HepG2 (cell line): ENCODE data around the gene RNF114. TPM values are rescaled to one million over a fixed set of nuclear protein-coding genes. Genes with fewer than 3 reads are reported as not detected.

Source experiments
- EEA1 ChIP-seq: sonication (generic); formaldehyde crosslinking; IDR thresholded peaks from 2 replicates; pipeline ENCODE4 v1.5.1; 2020; ENCODE audit warnings: mild to moderate bottlenecking, missing genetic modification reagents, borderline replicate concordance
- FOXA3 ChIP-seq: IDR thresholded peaks from 2 replicates; pipeline ENCODE4 v1.6.1; 2016; ENCODE audit warnings: missing genetic modification reagents, missing compliant biosample characterization
- GATA4 ChIP-seq: sonication (generic); IDR thresholded peaks from 2 replicates; pipeline ENCODE4 v1.6.1; 2016; ENCODE audit warnings: antibody characterized with exemption, low read depth, borderline replicate concordance
- HNRNPL ChIP-seq: fragments of 200-400 bp; formaldehyde crosslinking; IDR thresholded peaks from 2 replicates; pipeline ENCODE4 v1.6.1; 2017; ENCODE audit warnings: mild to moderate bottlenecking, low read depth, low read length
- NFE2L2 ChIP-seq: fragments of 150-350 bp; IDR thresholded peaks from 2 replicates; pipeline ENCODE4 v1.6.1; 2014; ENCODE audit warnings: low read length
- NFIC ChIP-seq: IDR thresholded peaks from 2 replicates; pipeline ENCODE4 v1.6.1; 2012; ENCODE audit warnings: mild to moderate bottlenecking, low read length, inconsistent platforms
- NR2F6 ChIP-seq, 2 experiments: IDR thresholded peaks; 2 replicates each; pipeline ENCODE4 v1.6.1; 2016; ENCODE audit warnings: antibody characterized with exemption in 1 of 2, mild to moderate bottlenecking in 1 of 2
- SOX6 ChIP-seq, 2 experiments: fragments of 450-650 bp in 1 of 2; sonication (generic) in 1 of 2; formaldehyde crosslinking in 1 of 2; IDR thresholded peaks; 2 replicates each; pipeline versions ENCODE4 v1.4.0 to v1.6.1; 2017 to 2020; ENCODE audit warnings: antibody characterized with exemption in 1 of 2, mild to moderate bottlenecking in 1 of 2, missing genetic modification reagents in 1 of 2
- SP1 ChIP-seq, 2 experiments: fragments of 450-650 bp in 1 of 2; sonication (generic) in 1 of 2; formaldehyde crosslinking in 1 of 2; IDR thresholded peaks; 2 replicates each; pipeline versions ENCODE4 v1.4.0 to v1.6.1; 2016 to 2020; ENCODE audit warnings: missing genetic modification reagents in 1 of 2
- SP2 ChIP-seq: sonication (generic); formaldehyde crosslinking; IDR thresholded peaks from 2 replicates; pipeline ENCODE4 v1.5.1; 2020; ENCODE audit warnings: mild to moderate bottlenecking, missing genetic modification reagents
- TRIM24 ChIP-seq: sonication (generic); formaldehyde crosslinking; IDR thresholded peaks from 2 replicates; pipeline ENCODE4 v1.8.0; 2022; ENCODE audit warnings: mild to moderate bottlenecking, missing genetic modification reagents
- ZBTB7A ChIP-seq: sonication (generic); formaldehyde crosslinking; IDR thresholded peaks from 2 replicates; pipeline ENCODE4 v1.8.0; 2022; ENCODE audit warnings: mild to moderate bottlenecking, missing genetic modification reagents
- ZFP1 ChIP-seq: IDR thresholded peaks from 2 replicates; pipeline ENCODE4 v1.6.1; 2016
- ZGPAT ChIP-seq: IDR thresholded peaks from 2 replicates; pipeline ENCODE4 v1.6.1; 2016; ENCODE audit warnings: mild to moderate bottlenecking
- ZNF121 ChIP-seq: sonication (generic); formaldehyde crosslinking; IDR thresholded peaks from 2 replicates; pipeline ENCODE4 v1.5.0; 2020; ENCODE audit warnings: mild to moderate bottlenecking, missing genetic modification reagents
- ZNF232 ChIP-seq: sonication (generic); formaldehyde crosslinking; IDR thresholded peaks from 2 replicates; pipeline ENCODE4 v1.4.0; 2020; ENCODE audit warnings: missing genetic modification reagents, borderline replicate concordance
- ZNF430 ChIP-seq: sonication (generic); formaldehyde crosslinking; IDR thresholded peaks from 2 replicates; pipeline ENCODE4 v1.9.0; 2021; ENCODE audit warnings: mild to moderate bottlenecking, missing genetic modification reagents
- ZNF570 ChIP-seq: sonication (generic); formaldehyde crosslinking; IDR thresholded peaks from 2 replicates; pipeline ENCODE4 v1.4.0; 2020; ENCODE audit warnings: mild to moderate bottlenecking, missing genetic modification reagents, borderline replicate concordance
- ZNF616 ChIP-seq: sonication (generic); formaldehyde crosslinking; IDR thresholded peaks from 2 replicates; pipeline ENCODE4 v1.5.0; 2020; ENCODE audit warnings: low read depth, mild to moderate bottlenecking, missing genetic modification reagents
- ZNF720 ChIP-seq: sonication (generic); formaldehyde crosslinking; IDR thresholded peaks from 2 replicates; pipeline ENCODE4 v1.4.0; 2020; ENCODE audit warnings: missing genetic modification reagents
- ZNF850 ChIP-seq: sonication (generic); formaldehyde crosslinking; conservative IDR thresholded peaks from 2 replicates; pipeline ENCODE4 v1.9.0; 2021; ENCODE audit warnings: mild to moderate bottlenecking, missing genetic modification reagents
- polyA plus RNA-seq, 8 experiments: library from polyadenylated mRNA; depleted of rRNA in 3 of 8; stranded (reverse) in 7 of 8; unstranded in 1 of 8; fragments of >200 nt; fragmentation: Illumina TruSeq in 4 of 8; extraction: Trizol in 4 of 8; gene quantifications; 2 replicates each; pipeline versions ENCODE4 v1.2.1 to v1.2.3, GENCODE V29; 2011 to 2016; ENCODE audit warnings: low read depth in 4 of 8, missing spikeins in 1 of 8, mixed read lengths in 1 of 8; ENCODE audit not compliant: insufficient read depth in 1 of 8
- total RNA-seq, 5 experiments: library from RNA; depleted of rRNA; stranded (reverse); fragments of >200 nt; fragmentation: Illumina TruSeq; extraction: Trizol; gene quantifications; 2 replicates each; pipeline ENCODE4 v1.2.3, GENCODE V29; 2016; ENCODE audit warnings: low read depth in 1 of 5
- TF ChIP-seq, protein P1 (sequence below): sonication (generic); formaldehyde crosslinking; IDR thresholded peaks from 2 replicates; pipeline ENCODE4 v1.5.1; 2020; ENCODE audit warnings: mild to moderate bottlenecking, missing genetic modification reagents, moderate library complexity
- TF ChIP-seq, protein P2 (sequence below): sonication (generic); formaldehyde crosslinking; IDR thresholded peaks from 2 replicates; pipeline ENCODE4 v1.4.0; 2020; ENCODE audit warnings: low read depth, mild to moderate bottlenecking, missing genetic modification reagents

The RNF114 gene
- total and polyA plus RNA-seq, 2 of the 13 experiments (the other 11 are each of a cell fraction or from before 2014, with no cell fraction given) = 119 to 126 TPM

- TF ChIP-seq, protein P1, sequence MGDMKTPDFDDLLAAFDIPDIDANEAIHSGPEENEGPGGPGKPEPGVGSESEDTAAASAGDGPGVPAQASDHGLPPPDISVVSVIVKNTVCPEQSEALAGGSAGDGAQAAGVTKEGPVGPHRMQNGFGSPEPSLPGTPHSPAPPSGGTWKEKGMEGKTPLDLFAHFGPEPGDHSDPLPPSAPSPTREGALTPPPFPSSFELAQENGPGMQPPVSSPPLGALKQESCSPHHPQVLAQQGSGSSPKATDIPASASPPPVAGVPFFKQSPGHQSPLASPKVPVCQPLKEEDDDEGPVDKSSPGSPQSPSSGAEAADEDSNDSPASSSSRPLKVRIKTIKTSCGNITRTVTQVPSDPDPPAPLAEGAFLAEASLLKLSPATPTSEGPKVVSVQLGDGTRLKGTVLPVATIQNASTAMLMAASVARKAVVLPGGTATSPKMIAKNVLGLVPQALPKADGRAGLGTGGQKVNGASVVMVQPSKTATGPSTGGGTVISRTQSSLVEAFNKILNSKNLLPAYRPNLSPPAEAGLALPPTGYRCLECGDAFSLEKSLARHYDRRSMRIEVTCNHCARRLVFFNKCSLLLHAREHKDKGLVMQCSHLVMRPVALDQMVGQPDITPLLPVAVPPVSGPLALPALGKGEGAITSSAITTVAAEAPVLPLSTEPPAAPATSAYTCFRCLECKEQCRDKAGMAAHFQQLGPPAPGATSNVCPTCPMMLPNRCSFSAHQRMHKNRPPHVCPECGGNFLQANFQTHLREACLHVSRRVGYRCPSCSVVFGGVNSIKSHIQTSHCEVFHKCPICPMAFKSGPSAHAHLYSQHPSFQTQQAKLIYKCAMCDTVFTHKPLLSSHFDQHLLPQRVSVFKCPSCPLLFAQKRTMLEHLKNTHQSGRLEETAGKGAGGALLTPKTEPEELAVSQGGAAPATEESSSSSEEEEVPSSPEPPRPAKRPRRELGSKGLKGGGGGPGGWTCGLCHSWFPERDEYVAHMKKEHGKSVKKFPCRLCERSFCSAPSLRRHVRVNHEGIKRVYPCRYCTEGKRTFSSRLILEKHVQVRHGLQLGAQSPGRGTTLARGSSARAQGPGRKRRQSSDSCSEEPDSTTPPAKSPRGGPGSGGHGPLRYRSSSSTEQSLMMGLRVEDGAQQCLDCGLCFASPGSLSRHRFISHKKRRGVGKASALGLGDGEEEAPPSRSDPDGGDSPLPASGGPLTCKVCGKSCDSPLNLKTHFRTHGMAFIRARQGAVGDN (CRISPR knock-in tag) = no peak
- TF ChIP-seq EEA1 (CRISPR knock-in tag) = no peak
- peak; percentile 97 for TF ChIP-seq FOXA3 (CRISPR knock-in tag)
- no peak for TF ChIP-seq ZNF616 (CRISPR knock-in tag)
- TF ChIP-seq ZNF121 (CRISPR knock-in tag) = 0 out of 2 replicates have a peak, but pooled peaks have one; percentile 8
- TF ChIP-seq HNRNPL = no peak
- TF ChIP-seq ZBTB7A (CRISPR knock-in tag) = peak; percentile 82; the same call in 1 of the 2 replicates
- TF ChIP-seq ZNF430 = peak; percentile 96
- no peak for TF ChIP-seq SP1 (IDR thresholded peaks at IDR 0.05)
- no peak; the same call in 1 of the 2 replicates for TF ChIP-seq SP1 (CRISPR knock-in tag; IDR thresholded peaks at IDR 0.05)
- no peak for TF ChIP-seq TRIM24 (CRISPR knock-in tag)
- TF ChIP-seq ZNF232 = peak; percentile 61; the same call in 1 of the 2 replicates
- TF ChIP-seq, protein P2, sequence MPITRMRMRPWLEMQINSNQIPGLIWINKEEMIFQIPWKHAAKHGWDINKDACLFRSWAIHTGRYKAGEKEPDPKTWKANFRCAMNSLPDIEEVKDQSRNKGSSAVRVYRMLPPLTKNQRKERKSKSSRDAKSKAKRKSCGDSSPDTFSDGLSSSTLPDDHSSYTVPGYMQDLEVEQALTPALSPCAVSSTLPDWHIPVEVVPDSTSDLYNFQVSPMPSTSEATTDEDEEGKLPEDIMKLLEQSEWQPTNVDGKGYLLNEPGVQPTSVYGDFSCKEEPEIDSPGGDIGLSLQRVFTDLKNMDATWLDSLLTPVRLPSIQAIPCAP = no peak; the same call in 1 of the 2 replicates
- TF ChIP-seq NFIC = 0 out of 2 replicates have a peak, but pooled peaks have one; percentile 83
- TF ChIP-seq ZNF570 = 0 out of 2 replicates have a peak, but pooled peaks have one; percentile 33
- peak; percentile 34; the same call in 1 of the 2 replicates for TF ChIP-seq ZNF720 (CRISPR knock-in tag)
- TF ChIP-seq ZNF850 (CRISPR knock-in tag) = no peak
- peak; percentile 69 for TF ChIP-seq ZGPAT
- TF ChIP-seq NFE2L2 = no peak
- TF ChIP-seq SP2 (CRISPR knock-in tag) = no peak
- peak; percentile 74 for TF ChIP-seq NR2F6 (IDR thresholded peaks at IDR 0.05)
- TF ChIP-seq NR2F6 (CRISPR knock-in tag; IDR thresholded peaks at IDR 0.05) = peak; percentile 90
- peak; percentile 88; the same call in 1 of the 2 replicates for TF ChIP-seq ZFP1 (CRISPR knock-in tag)
- TF ChIP-seq SOX6 (IDR thresholded peaks at IDR 0.05) = no peak
- TF ChIP-seq SOX6 (CRISPR knock-in tag; IDR thresholded peaks at IDR 0.05) = peak; percentile 91
- TF ChIP-seq GATA4 = peak; percentile 91; the same call in 1 of the 2 replicates
Observed at GRCh38 chr20:49916146-49917002, 19.8 kb upstream of the RNF114 start (continued).
